ENCODE measurements around the gene LHFPL2. TPM values are rescaled to one million over a fixed set of nuclear protein-coding genes. Genes with fewer than 3 reads are reported as not detected.

Gene LHFPL2
- total RNA-seq, 1 experiment from 2014 or later = 25.9 TPM

GRCh38 chr5:78642701-78643100, 5.9 kb downstream of the LHFPL2 start:
- no peak for DNase-seq (ENCODE audit: low read depth)

GRCh38 chr5:78640662-78641474, 7.7 kb downstream of the LHFPL2 start:
- DNase-seq (ENCODE audit: low read depth) = peak; percentile 38

GRCh38 chr5:78639791-78640190, 8.8 kb downstream of the LHFPL2 start:
- no peak for DNase-seq (ENCODE audit: low read depth)

- DNase-seq (ENCODE audit: low read depth) = no peak
Observed at GRCh38 chr5:78638973-78639669, 9.5 kb downstream of the LHFPL2 start.

- peak; percentile 98 for DNase-seq (ENCODE audit: low read depth)
Observed at GRCh38 chr5:78638423-78638822, 10.1 kb downstream of the LHFPL2 start.

GRCh38 chr5:78637468-78637867, 11.1 kb downstream of the LHFPL2 start:
- no peak for DNase-seq (ENCODE audit: low read depth)

- no peak for DNase-seq (ENCODE audit: low read depth)
Observed at GRCh38 chr5:78636682-78637081, 11.9 kb downstream of the LHFPL2 start.

GRCh38 chr5:78634634-78635033, 13.9 kb downstream of the LHFPL2 start:
- no peak for DNase-seq (ENCODE audit: low read depth)

GRCh38 chr5:78634229-78634628, 14.3 kb downstream of the LHFPL2 start:
- DNase-seq (ENCODE audit: low read depth) = no peak

- DNase-seq (ENCODE audit: low read depth) = peak; percentile 51
Observed at GRCh38 chr5:78633700-78634099, 14.9 kb downstream of the LHFPL2 start.

GRCh38 chr5:78632467-78632866, 16.1 kb downstream of the LHFPL2 start:
- DNase-seq (ENCODE audit: low read depth) = no peak

- DNase-seq (ENCODE audit: low read depth) = no peak
Observed at GRCh38 chr5:78631931-78632330, 16.6 kb downstream of the LHFPL2 start.

- DNase-seq (ENCODE audit: low read depth) = no peak
Observed at GRCh38 chr5:78630047-78630446, 18.5 kb downstream of the LHFPL2 start.

- DNase-seq (ENCODE audit: low read depth) = no peak
Observed at GRCh38 chr5:78629624-78630023, 18.9 kb downstream of the LHFPL2 start.

- DNase-seq (ENCODE audit: low read depth) = no peak
Observed at GRCh38 chr5:78628270-78628992, 20.1 kb downstream of the LHFPL2 start.

GRCh38 chr5:78627766-78628165, 20.8 kb downstream of the LHFPL2 start:
- no peak for DNase-seq (ENCODE audit: low read depth)

- no peak for DNase-seq (ENCODE audit: low read depth)
Observed at GRCh38 chr5:78627175-78627574, 21.4 kb downstream of the LHFPL2 start.

GRCh38 chr5:78626009-78626571, 22.5 kb downstream of the LHFPL2 start:
- no peak for DNase-seq (ENCODE audit: low read depth)

- no peak for DNase-seq (ENCODE audit: low read depth)
Observed at GRCh38 chr5:78624992-78625391, 23.6 kb downstream of the LHFPL2 start.

- no peak for DNase-seq (ENCODE audit: low read depth)
Observed at GRCh38 chr5:78624011-78624541, 24.5 kb downstream of the LHFPL2 start.

- no peak for DNase-seq (ENCODE audit: low read depth)
Observed at GRCh38 chr5:78622302-78622971, 26.1 kb downstream of the LHFPL2 start.
